Colonic mucosa (tissue), 4 donors: Measurements from ENCODE around the gene ARHGAP28. TPM values are rescaled to one million over a fixed set of nuclear protein-coding genes. Genes with fewer than 3 reads are reported as not detected.

Experiments
- DNase-seq: peaks from one replicate; pipeline ENCODE4 v3.0.0-alpha.2; 2020
- H3K27ac ChIP-seq: fragments of 200-600 bp; one replicate; pipeline ENCODE4 v1.8.0; 2021
- H3K27me3 ChIP-seq: fragments of 200-600 bp; one replicate; pipeline ENCODE4 v1.8.0; 2021
- H3K36me3 ChIP-seq: fragments of 200-600 bp; one replicate; pipeline ENCODE4 v1.8.0; 2021
- H3K4me1 ChIP-seq: fragments of 200-600 bp; one replicate; pipeline ENCODE4 v1.8.0; 2021; ENCODE audit warnings: mild to moderate bottlenecking
- H3K4me3 ChIP-seq: fragments of 200-600 bp; one replicate; pipeline ENCODE4 v1.8.0; 2021
- H3K9ac ChIP-seq, 2 donors: one replicate each; pipeline ENCODE4 v1.7.0; 2013; ENCODE audit warnings: control low read depth in 2 of 2, low read depth in 2 of 2, low read length in 2 of 2
- H3K9me3 ChIP-seq: fragments of 200-600 bp; one replicate; pipeline ENCODE4 v1.8.0; 2021
- CTCF ChIP-seq: fragments of 200-600 bp; IDR thresholded peaks from one replicate; pipeline ENCODE4 v1.8.0; 2022; ENCODE audit warnings: antibody characterized with exemption, mild to moderate bottlenecking
- intact Hi-C: fragments of 100-400 bp; cut with DNase I; formaldehyde crosslinking; loops from one replicate; pipeline ENCODE4 v1.14.1; 2022
- total RNA-seq, 2 donors: library from RNA; stranded (reverse); fragmentation: NEBNext Ultra II Directional in 1 of 2; extraction: Animal tissue kit (Norgen Biotek cat#: 25700) in 1 of 2; gene quantifications; one replicate each; pipeline ENCODE4 v1.2.1, GENCODE V29; 2021
- donor health status: healthy.
- donor health status: DM: no; HTN: no; CAD: no.
- donor health status: DM: no; HTN: no; CAD: no.

The ARHGAP28 gene
- total RNA-seq, 2 donors from 2014 or later: 1.9 to 2.9 TPM

- Histone ChIP-seq H3K36me3 (no peaks in the 10 kb centered on the region), H3K9ac (no peak overlapping the region), H3K4me3 (no peak overlapping the region), H3K27me3 (no peaks in the 10 kb centered on the region), H3K9me3 (no peaks in the 10 kb centered on the region), H3K27ac (no peak overlapping the region), H3K4me1 (no peaks in the 10 kb centered on the region)
- intact Hi-C loops: loop anchor here (5.0 kb wide), 1 partner anchor 85 kb away; no protein-coding TSS in a partner anchor
- TF ChIP-seq CTCF: no peak
- DNase-seq: no peak
Observed at GRCh38 chr18:6917072-6917471, 187.6 kb downstream of the ARHGAP28 start.

DNA sequence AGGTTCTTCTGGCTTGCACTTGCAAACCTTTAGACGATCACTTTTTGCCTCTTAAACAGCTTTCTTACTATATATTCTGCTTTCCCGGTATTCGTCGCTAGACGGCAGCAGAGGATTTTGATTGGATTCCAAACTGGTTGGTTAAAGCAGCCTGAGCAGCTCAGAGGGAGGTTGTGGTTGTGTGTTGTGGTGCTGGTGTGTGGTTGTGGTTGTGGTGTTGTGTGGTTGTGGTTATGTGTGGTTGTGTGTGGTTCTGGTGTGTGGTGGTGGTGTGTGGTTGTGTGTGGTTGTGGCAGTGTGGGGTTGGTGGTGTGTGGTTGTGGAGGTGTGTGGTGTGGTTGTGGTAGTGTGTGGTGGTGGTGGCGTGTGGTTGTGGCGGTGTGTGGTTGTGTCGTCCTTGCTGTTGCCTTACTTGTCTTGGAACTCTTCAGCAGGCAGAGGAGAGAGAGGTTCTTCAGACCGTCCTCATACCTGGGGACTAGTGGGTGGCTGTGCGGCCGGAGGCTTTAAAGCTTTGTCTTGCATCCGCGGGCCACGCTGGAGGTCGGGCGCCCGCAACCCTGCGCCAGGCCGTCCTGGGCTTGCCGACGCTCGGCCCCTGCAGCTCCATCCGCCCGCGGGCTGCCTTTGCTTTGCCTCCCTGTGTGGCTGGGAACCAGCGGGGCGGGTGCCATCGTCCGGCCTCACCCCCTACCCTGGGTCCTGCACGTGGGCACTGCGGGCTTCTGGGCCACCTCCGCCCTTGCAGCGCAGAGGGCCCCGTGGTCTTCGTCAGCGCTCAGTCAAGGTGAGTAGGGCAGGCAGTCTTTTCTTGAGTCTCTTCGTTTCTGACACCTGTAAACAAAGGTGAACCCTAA, 190.8 kb downstream of the ARHGAP28 start:
- Histone ChIP-seq H3K36me3 (no peaks in the 10 kb centered on the region), H3K9me3 (no peaks in the 10 kb centered on the region), H3K27me3 (no peaks in the 10 kb centered on the region), H3K4me1 (no peaks in the 10 kb centered on the region), H3K9ac (no peak overlapping the region), H3K27ac (no peak overlapping the region), H3K4me3 (no peak overlapping the region)
- peak; percentile 42 for TF ChIP-seq CTCF
- DNase-seq: peak; percentile 80
- intact Hi-C loops: loop anchor here (2.0 to 5.0 kb wide), 2 partner anchors 102 to 257 kb away; no protein-coding TSS in a partner anchor

- intact Hi-C loops: loop anchor here (2.0 to 5.0 kb wide), 2 partner anchors 101 to 256 kb away; no protein-coding TSS in a partner anchor
- DNase-seq: no peak
- Histone ChIP-seq H3K9ac (no peak overlapping the region), H3K9me3 (no peaks in the 10 kb centered on the region), H3K36me3 (no peaks in the 10 kb centered on the region), H3K4me1 (no peaks in the 10 kb centered on the region), H3K27me3 (no peaks in the 10 kb centered on the region), H3K27ac (no peak overlapping the region), H3K4me3 (no peak overlapping the region)
- no peak for TF ChIP-seq CTCF
Observed at GRCh38 chr18:6921571-6921970, 192.1 kb downstream of the ARHGAP28 start.

- no peak for TF ChIP-seq CTCF
- intact Hi-C loops: loop anchor here (5.0 kb wide), 1 partner anchor 254 kb away; no protein-coding TSS in a partner anchor
- H3K36me3 ChIP-seq: no peaks in the 10 kb centered on the region
- H3K4me3 ChIP-seq: no peak overlapping the region
- H3K27ac ChIP-seq: no peak overlapping the region
- no peaks in the 10 kb centered on the region for H3K9me3 ChIP-seq
- DNase-seq: no peak
- H3K4me1 ChIP-seq: no peaks in the 10 kb centered on the region
- no peaks in the 10 kb centered on the region for H3K27me3 ChIP-seq
- no peak overlapping the region for H3K9ac ChIP-seq
Observed at GRCh38 chr18:6923220-6923619, 193.7 kb downstream of the ARHGAP28 start.

GRCh38 chr18:6927153-6927552, 197.6 kb downstream of the ARHGAP28 start:
- H3K27me3 ChIP-seq: no peaks in the 10 kb centered on the region
- intact Hi-C loops: no loop called here
- no peak for TF ChIP-seq CTCF
- no peak for DNase-seq
- peak overlapping the region in 1 of 2 donors; percentile 29 for H3K9ac ChIP-seq
- H3K9me3 ChIP-seq: no peaks in the 10 kb centered on the region
- no peaks in the 10 kb centered on the region for H3K4me1 ChIP-seq
- no peaks in the 10 kb centered on the region for H3K36me3 ChIP-seq
- H3K27ac ChIP-seq: no peak overlapping the region
- H3K4me3 ChIP-seq: no peak overlapping the region
